Osteoblast (primary cell): Measurements from ENCODE around the gene TICAM2. TPM values are rescaled to one million over a fixed set of nuclear protein-coding genes. Genes with fewer than 3 reads are reported as not detected.

Experiments used
- DNase-seq: peaks from one replicate; pipeline ENCODE4 v3.0.0; 2011; ENCODE audit warnings: low spot score, mixed read lengths; ENCODE audit not compliant: insufficient read length; ENCODE audit errors: missing footprints
- H2AFZ ChIP-seq: 2 replicates; pipeline ENCODE4 v1.6.0; 2011; ENCODE audit warnings: mild to moderate bottlenecking, low read length
- H3K27ac ChIP-seq: 2 replicates; pipeline ENCODE4 v1.5.1; 2011; ENCODE audit warnings: mild to moderate bottlenecking, low read depth, low read length, moderate library complexity
- H3K27me3 ChIP-seq: 2 replicates; pipeline ENCODE4 v1.6.0; 2012; ENCODE audit warnings: mild to moderate bottlenecking, control low read depth, inconsistent platforms, low read length, moderate library complexity; ENCODE audit not compliant: insufficient read depth
- H3K36me3 ChIP-seq: 2 replicates; pipeline ENCODE4 v1.5.1; 2011; ENCODE audit warnings: mild to moderate bottlenecking, low read length, control low read depth, moderate library complexity; ENCODE audit not compliant: insufficient read depth
- H3K4me1 ChIP-seq: 2 replicates; pipeline ENCODE4 v1.5.1; 2011; ENCODE audit warnings: mild to moderate bottlenecking, low read length, control low read depth, moderate library complexity; ENCODE audit not compliant: insufficient read depth
- H3K4me2 ChIP-seq: 2 replicates; pipeline ENCODE4 v1.6.0; 2011; ENCODE audit warnings: mild to moderate bottlenecking, low read length; ENCODE audit not compliant: insufficient read depth
- H3K4me3 ChIP-seq: fragments of 200-600 bp; sonication (generic); 3 replicates; pipeline ENCODE4 v1.5.1; 2012; ENCODE audit warnings: mild to moderate bottlenecking, low read length, inconsistent platforms; ENCODE audit not compliant: insufficient read depth
- H3K79me2 ChIP-seq: 2 replicates; pipeline ENCODE4 v1.6.0; 2012; ENCODE audit warnings: mild to moderate bottlenecking, low read length, control low read depth, inconsistent platforms; ENCODE audit not compliant: insufficient read depth
- H3K9me3 ChIP-seq: 2 replicates; pipeline ENCODE4 v1.5.1; 2011; ENCODE audit warnings: low read depth, low read length, control low read depth
- H4K20me1 ChIP-seq: 2 replicates; pipeline ENCODE4 v1.6.0; 2012; ENCODE audit warnings: mild to moderate bottlenecking, low read length, control low read depth; ENCODE audit not compliant: insufficient read depth
- CTCF ChIP-seq: IDR thresholded peaks from 2 replicates; pipeline ENCODE4 v1.5.1; 2011; ENCODE audit warnings: mild to moderate bottlenecking, low read depth, low read length, moderate library complexity; ENCODE audit errors: extremely low read depth
- total RNA-seq: library from RNA; depleted of rRNA; stranded (reverse); fragments of >200 nt; gene quantifications from 2 replicates; pipeline ENCODE4 v1.2.3, GENCODE V29; 2012

The TICAM2 gene
- total RNA-seq, 1 donor, result 6.9 TPM

GRCh38 chr5:115611873-115612272 is 9.6 kb upstream of the TICAM2 start:
- H3K27me3 ChIP-seq, result no peaks in the 10 kb centered on the region
- no peak overlapping the region for H2AFZ ChIP-seq
- H3K4me2 ChIP-seq, result no peak overlapping the region
- H3K27ac ChIP-seq, result no peak overlapping the region
- H3K4me3 ChIP-seq, result no peak overlapping the region
- H3K9me3 ChIP-seq, result no peaks in the 10 kb centered on the region
- DNase-seq, result no peak
- peaks cover 23% of the 10 kb centered on the region for H3K36me3 ChIP-seq
- H4K20me1 ChIP-seq, result no peaks in the 10 kb centered on the region
- peaks cover 41% of the 10 kb centered on the region for H3K79me2 ChIP-seq
- TF ChIP-seq CTCF, result no peak
- no peaks in the 10 kb centered on the region for H3K4me1 ChIP-seq

- no peak overlapping the region for H3K27ac ChIP-seq
- no peak overlapping the region for H2AFZ ChIP-seq
- H3K4me3 ChIP-seq, result no peak overlapping the region
- H3K36me3 ChIP-seq, result peaks cover 5% of the 10 kb centered on the region
- H3K4me2 ChIP-seq, result no peak overlapping the region
- no peaks in the 10 kb centered on the region for H3K9me3 ChIP-seq
- DNase-seq, result no peak
- no peaks in the 10 kb centered on the region for H3K27me3 ChIP-seq
- peaks cover 3% of the 10 kb centered on the region for H3K4me1 ChIP-seq
- TF ChIP-seq CTCF, result no peak
- H3K79me2 ChIP-seq, result peaks cover 26% of the 10 kb centered on the region
- no peaks in the 10 kb centered on the region for H4K20me1 ChIP-seq
These were observed 5.7 kb upstream of the TICAM2 start for GRCh38 chr5:115607935-115608334.

GRCh38 chr5:115605436-115605835 is 3.2 kb upstream of the TICAM2 start:
- Histone ChIP-seq H3K36me3 (peaks cover 5% of the 10 kb centered on the region), H3K27ac (no peak overlapping the region), H2AFZ (no peak overlapping the region), H3K27me3 (no peaks in the 10 kb centered on the region), H3K4me3 (no peak overlapping the region), H3K9me3 (no peaks in the 10 kb centered on the region), H3K4me1 (peaks cover 19% of the 10 kb centered on the region), H3K79me2 (peaks cover 33% of the 10 kb centered on the region), H3K4me2 (no peak overlapping the region), H4K20me1 (peaks cover 3% of the 10 kb centered on the region)
- TF ChIP-seq CTCF, result no peak
- no peak for DNase-seq

GRCh38 chr5:115602591-115603125 is 379 bp upstream of the TICAM2 start:
- H3K4me2 ChIP-seq, result peak overlapping the region; percentile 71
- H3K36me3 ChIP-seq, result peaks cover 5% of the 10 kb centered on the region
- H3K27ac ChIP-seq, result peak overlapping the region; percentile 77
- H3K4me3 ChIP-seq, result peak overlapping the region; percentile 81
- no peak for TF ChIP-seq CTCF
- peak overlapping the region; percentile 63 for H2AFZ ChIP-seq
- H4K20me1 ChIP-seq, result peaks cover 16% of the 10 kb centered on the region
- no peaks in the 10 kb centered on the region for H3K9me3 ChIP-seq
- peaks cover 49% of the 10 kb centered on the region for H3K79me2 ChIP-seq
- H3K27me3 ChIP-seq, result no peaks in the 10 kb centered on the region
- peaks cover 36% of the 10 kb centered on the region for H3K4me1 ChIP-seq
- DNase-seq, result no peak
